GM19099 (cell line): ENCODE data around the gene GLB1L3.

ENCODE experiments used
- POLR2A ChIP-seq: IDR thresholded peaks from 3 replicates; pipeline ENCODE4 v1.6.1; 2011; ENCODE audit warnings: low read depth; ENCODE audit not compliant: insufficient read length; ENCODE audit errors: extremely low read depth

Gene GLB1L3, protein sequence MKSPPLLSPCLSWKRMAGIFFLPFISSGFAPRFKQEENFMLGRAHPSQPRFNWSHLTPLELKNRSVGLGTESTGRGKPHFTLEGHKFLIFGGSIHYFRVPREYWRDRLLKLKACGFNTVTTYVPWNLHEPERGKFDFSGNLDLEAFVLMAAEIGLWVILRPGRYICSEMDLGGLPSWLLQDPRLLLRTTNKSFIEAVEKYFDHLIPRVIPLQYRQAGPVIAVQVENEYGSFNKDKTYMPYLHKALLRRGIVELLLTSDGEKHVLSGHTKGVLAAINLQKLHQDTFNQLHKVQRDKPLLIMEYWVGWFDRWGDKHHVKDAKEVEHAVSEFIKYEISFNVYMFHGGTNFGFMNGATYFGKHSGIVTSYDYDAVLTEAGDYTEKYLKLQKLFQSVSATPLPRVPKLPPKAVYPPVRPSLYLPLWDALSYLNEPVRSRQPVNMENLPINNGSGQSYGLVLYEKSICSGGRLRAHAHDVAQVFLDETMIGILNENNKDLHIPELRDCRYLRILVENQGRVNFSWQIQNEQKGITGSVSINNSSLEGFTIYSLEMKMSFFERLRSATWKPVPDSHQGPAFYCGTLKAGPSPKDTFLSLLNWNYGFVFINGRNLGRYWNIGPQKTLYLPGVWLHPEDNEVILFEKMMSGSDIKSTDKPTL

DNA sequence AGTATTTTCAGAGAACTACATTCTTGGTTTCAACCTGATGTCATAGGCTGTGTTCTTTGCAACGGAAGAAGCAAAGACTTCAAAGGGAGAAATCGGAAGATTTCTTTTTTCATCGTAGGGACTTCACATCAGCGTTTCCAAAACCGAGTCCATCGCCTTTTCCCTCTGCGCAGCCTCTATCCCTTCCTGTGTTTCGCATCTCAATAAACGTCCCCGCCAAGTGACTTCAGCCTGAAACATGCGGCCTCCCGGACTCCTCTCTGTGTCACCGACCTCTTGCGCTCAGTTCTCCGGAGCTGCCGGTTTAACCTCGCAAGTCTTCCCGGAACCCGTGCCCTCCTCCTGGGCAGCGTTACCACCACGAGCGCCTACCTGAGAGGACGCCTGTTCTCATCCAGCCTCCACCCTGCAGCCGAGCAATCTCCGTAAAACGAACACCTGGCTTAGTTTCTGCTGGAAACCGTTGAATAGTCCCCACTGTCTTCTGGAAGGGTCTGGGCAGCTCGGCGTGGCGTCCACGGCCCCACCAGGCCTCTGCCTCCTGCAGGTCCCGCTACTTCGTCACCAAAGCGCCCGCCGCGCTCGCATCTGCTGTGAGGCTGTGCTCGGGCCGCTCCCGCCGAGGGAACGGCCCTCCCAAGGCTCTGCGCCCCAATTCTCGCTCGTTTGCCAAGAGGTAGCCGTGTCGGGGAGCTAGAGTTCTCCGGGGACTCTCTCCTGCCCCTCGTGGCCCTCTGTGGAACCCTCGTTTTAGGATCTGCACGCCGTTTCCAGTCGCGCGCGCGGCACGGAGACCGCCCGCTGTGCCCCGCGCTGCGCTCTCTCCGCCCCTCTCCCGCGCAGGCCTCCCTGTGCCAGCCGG, at the start of gene GLB1L3:
TSS of gene GLB1L3 (plus strand) at position 846 of the 862 bp plus-strand sequence. CDS start 362 bp downstream, outside the sequence.
- no peak for TF ChIP-seq POLR2A

DNA sequence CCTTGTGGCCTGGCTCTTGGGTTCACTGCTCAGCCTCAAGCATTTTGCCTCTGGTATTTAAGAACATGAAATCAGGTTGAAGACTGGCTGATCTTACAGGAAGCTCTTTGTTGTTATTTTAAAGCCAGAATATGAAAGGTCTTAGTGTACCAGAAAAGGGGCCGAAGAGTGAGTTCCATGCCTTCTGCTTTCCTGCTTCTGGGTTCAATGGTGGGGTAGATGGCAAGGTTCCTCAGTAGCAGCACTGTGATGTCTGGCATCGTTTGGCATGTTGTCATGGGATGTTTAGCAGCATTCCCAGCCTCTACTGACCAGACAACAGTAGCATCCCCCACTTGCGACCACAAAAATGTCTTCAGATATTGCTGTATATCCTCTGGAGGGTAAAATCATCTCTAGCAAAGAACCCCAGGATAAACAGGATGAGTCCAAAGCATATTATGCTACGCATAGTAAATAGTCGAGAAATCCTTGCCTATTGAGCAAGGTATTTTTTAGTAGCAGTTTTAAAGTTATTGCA, 49.3 kb upstream of the GLB1L3 start:
- TF ChIP-seq POLR2A: no peak

DNA sequence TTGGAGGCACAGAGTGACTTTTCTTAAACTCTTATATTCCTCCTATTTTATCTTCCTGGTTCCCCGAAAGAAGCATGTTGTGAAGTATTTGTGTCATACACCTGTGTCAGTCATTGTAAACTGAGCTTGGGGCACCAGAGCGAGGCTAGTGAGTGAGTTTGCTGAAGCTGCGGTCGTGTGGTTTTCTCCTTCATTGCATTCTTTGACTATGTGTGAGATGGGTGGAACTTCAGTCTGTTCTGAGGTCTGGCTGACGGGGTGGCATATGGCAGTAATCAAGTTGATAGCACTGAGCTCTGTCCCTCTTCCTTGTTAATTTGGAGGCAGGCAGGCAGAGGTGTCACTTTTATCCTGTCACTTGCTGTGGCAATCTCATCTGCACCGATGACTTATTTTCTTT, 47.6 kb upstream of the GLB1L3 start:
- no peak for TF ChIP-seq POLR2A

DNA sequence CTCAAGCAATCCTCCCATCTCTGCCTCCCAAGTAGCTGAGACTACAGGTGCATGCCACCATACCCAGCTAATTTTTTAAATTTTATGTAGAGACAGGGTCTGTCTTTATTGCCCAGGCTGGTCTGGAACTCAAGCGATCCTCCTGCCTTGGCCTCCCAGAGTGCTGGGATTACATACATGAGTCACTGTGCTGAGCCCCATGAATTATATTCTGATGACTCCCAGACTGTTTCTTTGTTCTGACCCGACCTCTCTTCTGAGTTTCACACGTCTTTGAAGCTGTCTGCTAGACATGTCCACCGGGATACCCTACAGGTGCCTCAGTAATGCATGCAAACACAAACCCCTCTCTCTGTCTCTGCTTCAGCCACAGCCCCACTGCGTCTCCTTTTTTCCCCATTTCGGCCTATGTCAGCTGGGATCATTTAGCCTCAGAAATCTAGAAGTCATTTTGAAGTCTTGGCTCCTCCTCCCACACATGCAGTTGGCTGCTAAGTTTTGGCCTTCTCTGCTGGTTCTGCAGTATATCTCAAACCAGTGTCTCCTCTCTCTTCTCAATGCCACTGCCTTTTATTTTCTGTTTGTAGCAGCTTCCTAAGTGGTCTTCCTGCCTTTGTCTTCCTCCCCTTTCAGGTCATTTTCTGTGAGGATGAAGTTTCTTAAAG, 46.9 kb upstream of the GLB1L3 start:
- TF ChIP-seq POLR2A: no peak

DNA sequence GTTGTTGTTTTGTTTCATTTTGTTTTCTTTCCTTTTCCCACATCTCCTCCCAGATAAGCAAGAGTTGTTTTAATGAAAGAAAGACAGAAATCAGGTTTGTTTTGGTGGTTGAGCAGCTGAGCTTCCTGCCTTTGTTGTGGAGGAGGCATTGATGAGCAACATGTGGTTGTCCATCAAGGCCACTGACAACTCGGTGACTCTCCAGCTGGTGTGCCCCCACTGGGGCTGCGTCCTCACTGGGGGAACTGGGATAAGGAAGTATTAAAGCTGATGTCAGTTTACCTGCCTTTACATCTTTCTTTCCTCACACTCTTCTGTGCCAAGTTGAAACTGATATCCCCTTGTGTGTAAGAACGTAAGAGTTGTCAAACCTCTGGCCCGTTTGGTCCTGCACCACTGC, 45.8 kb upstream of the GLB1L3 start:
- no peak for TF ChIP-seq POLR2A

DNA sequence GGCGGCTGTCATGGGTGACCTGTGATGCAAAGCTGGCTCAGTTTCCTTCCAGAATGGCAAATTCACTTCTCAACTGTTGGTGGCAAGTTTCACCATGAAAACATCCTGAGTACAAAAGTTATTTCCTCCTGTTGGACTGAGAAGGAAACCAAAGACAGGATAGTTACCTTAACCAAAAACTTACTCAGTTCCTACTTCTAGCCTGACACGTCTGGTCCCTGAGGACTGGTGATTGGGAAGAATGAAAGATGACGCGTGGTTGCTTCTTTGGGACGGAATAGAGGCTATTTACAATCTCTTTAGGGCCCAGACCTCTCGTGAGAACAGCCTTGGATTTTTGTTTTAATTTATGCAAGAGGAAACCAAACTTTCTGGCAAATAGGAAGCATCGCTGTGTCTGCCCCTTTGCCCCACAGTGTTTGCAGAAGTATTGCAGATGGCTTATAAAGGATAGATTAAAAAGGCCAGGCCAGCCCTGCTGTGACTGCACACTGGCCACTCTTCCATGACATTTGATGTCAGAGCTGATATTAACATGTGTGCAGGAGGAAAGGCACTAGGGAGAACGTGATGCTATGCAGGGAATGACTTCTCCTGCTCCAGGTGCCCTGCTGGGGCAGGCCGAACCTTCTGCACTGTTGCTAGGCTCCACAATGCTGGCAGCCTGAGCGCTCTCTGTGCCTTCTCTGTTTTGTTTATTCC, 44.1 kb upstream of the GLB1L3 start:
- no peak for TF ChIP-seq POLR2A

DNA sequence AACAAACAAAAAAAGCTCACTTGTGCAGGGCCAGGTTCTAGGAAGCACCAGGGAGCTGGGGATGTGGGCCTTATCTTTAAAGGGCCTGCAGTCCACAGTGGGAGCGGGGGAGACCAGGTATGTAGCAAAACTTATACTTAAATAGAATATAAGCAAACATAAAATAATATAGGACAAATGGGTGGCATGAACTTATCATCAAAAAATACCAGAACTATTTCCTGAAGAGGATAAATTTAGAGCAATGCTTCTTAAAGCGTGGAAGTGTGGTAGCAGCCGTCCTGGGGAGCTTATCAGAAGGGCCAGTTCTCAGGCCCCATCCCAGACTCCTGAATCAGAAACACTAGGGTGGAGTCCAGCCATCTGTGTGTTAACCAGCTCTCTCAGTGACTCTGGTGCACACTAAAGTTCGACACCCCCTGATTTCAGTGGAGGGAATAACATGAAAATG, 42.4 kb upstream of the GLB1L3 start:
- TF ChIP-seq POLR2A: no peak

DNA sequence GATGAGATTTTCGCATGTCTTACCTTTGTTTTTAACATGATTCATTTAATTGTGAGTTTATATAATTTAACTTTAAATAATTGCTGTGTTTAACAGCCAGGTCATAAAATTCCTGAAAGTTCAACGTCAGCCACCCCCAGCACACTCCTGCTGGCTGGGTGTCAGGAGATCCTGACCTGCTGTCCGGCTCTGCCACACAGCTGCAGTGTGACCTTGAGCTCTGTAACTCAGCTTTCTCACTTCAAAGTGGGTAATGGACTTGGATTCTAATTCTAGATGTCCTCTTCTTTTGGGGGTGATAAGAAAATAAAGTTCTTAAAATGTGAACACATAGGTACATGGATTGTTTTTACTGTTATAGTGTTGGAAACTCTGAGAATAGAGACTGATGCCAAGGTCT, 40.8 kb upstream of the GLB1L3 start:
- TF ChIP-seq POLR2A: no peak

DNA sequence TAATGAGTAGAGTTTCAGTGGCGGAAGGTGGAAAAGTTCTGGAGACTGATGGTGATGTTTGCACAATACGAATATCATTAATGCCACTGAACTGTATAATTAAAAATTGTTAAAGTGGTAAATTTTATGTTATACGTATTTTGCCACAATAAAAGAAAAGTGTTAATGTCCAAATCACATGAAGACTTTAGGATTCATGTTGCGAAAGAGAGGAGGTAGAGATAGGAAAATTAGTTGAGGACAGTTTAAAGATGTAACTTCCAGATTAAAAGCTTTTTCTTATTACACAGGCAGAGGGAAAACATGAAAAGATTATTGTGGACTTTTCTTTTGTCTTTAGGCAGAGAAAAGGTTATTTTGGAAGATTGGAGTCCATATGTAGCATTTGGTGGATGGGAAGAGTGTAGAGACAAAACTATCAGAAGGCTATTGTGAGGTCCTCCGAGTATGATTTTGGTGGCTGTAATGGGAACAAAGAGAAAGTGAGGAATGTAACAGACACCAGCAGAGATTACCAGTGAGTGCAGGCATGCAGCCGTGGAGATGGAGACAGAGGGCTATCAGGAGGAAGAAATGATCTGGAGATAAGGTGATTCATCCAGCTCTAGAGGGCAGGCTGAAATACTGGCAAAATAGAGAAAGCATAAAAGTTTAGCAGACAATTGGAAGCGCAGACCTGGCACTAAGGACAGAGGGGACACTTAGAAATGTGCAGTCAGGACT, 39.2 kb upstream of the GLB1L3 start:
- TF ChIP-seq POLR2A: no peak

DNA sequence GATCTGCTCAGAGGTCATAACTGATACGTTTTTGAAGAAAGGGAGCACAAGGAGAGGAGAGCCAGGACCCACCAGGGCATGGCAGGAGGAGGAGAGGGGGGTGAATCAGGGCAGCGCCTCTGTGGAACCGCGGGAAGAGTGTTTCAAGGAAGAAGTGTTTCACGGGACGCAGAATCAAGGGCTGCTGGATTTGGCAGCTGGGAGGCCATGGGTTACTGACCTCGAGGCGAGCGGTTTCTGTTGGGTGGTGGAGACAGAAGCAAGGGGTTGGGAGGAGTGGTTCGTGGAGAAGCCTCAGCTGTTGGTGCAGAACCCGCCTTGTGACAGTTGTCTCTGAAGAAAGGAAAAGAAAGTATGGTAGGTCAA, 38.6 kb upstream of the GLB1L3 start:
- TF ChIP-seq POLR2A: no peak

DNA sequence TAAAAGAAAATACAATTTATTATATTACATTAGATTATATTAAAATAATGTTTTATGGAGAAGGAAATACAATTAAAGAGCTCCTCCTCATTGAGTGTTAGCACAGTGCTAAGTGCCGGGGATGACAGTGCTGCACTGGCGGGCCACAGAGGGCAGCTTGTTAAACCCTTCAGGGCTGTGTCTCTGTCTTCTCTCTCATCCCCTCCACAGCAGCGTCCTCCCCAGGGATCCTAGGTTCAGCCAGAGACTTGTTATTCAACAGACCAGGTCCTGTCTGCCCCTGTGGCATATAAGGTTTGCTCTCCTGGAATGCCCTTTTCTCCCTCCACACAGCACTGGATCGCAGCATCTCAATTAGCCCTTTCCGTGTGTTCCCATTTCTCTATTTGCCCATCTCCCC, 37.2 kb upstream of the GLB1L3 start:
- no peak for TF ChIP-seq POLR2A

DNA sequence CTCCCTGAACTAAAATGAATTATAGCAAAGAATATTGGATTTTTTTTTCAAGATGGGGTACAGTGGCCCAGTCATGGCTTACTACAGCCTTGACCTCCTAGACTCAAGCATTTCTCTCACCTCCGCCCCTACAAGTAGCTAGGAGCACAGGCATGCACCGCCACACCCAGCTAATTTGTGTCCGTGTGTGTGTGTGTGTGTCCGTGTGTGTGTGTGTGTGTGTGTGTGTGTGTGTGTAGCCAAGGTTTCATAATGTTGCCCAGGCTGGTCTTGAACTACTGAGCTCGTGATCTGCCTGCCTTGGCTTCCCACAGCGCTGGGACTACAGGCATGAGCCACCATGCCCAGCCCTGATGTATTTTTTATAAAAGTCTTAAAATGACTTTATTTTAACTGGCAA, 35.6 kb upstream of the GLB1L3 start:
- no peak for TF ChIP-seq POLR2A

DNA sequence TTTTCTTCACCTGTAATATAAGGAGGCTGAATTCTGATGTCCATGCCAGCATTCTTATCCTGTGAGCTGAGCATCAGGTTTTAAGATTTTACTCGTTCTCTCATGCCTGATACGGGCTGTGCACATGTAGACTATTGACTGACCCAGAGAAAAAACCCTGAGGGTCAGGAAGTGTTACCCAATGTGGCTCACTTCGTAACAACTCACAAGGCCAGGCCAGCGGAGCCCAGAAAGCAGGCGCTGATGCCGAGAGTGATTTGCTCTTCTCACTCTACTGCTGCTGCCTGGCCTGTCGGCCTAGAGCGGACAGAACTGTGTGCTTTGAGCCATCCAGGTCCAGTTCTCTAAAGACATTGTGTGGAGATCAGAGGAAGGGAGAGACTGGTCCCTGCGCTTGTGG, 33.8 kb upstream of the GLB1L3 start:
- TF ChIP-seq POLR2A: no peak

DNA sequence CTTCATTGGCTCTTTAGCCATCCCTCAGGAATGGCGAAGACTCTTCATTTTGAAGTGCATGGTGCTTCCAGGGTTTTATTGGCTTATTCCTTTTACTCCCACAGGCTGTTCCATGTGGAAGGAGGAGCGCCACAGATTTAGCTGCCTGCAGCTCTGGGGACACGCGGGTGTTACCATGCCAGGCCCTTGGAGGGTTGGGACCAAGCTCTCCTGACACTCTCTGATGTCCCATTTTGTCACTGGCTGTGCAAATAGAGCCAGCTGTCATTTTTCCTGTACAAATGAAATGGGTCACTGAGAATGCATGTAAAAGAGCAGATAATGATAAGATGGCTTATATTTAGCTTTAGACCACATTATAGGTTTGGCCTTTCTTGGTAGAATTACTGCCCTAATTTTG, 32.3 kb upstream of the GLB1L3 start:
- no peak for TF ChIP-seq POLR2A

DNA sequence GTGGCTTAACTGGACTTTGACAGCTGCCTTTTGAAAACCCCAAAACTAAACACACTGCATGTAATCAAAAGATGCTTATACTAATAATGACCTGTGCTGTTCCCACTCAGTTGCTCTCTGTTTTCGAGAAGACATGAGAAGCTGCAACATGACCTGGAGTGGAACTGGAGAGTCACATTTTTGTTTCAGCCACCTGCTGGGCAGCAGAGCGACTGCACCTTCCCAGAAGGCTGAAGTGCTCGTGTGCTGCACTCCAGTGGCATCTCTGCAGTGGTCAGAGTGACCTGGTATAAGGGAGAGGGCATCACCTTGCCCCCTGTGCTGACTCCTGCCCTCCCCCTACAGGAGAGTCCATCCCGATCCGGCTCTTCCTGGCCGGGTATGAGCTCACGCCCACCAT, 31.6 kb upstream of the GLB1L3 start:
- TF ChIP-seq POLR2A: no peak
